GM21447 (cell line): ENCODE results near the gene GP9.

ENCODE experiments used
- ATAC-seq: cut with Tn5 transposase; IDR thresholded peaks from one replicate; pipeline ENCODE4 v1.9.1; 2021; ENCODE audit not compliant: unreplicated experiment

Gene GP9

GRCh38 chr3:129027544-129027880, 33.1 kb upstream of the GP9 start:
- no peak for ATAC-seq

GRCh38 chr3:129028866-129029265, 31.7 kb upstream of the GP9 start:
- no peak for ATAC-seq

GRCh38 chr3:129030611-129031010, 30.0 kb upstream of the GP9 start:
- no peak for ATAC-seq

GRCh38 chr3:129031476-129032215, 28.9 kb upstream of the GP9 start:
- ATAC-seq = no peak

- ATAC-seq = no peak
Observed at GRCh38 chr3:129032716-129033115, 27.9 kb upstream of the GP9 start.

GRCh38 chr3:129033151-129033550, 27.4 kb upstream of the GP9 start:
- no peak for ATAC-seq

GRCh38 chr3:129033633-129034321, 26.8 kb upstream of the GP9 start:
- ATAC-seq = no peak

- no peak for ATAC-seq
Observed at GRCh38 chr3:129034642-129035041, 25.9 kb upstream of the GP9 start.

- ATAC-seq = no peak
Observed at GRCh38 chr3:129035360-129036221, 25.0 kb upstream of the GP9 start.

GRCh38 chr3:129036222-129037092, 24.1 kb upstream of the GP9 start:
- no peak for ATAC-seq

- no peak for ATAC-seq
Observed at GRCh38 chr3:129037093-129037419, 23.5 kb upstream of the GP9 start.

GRCh38 chr3:129038121-129038855, 22.3 kb upstream of the GP9 start:
- no peak for ATAC-seq

GRCh38 chr3:129039271-129040038, 21.1 kb upstream of the GP9 start:
- no peak for ATAC-seq

- ATAC-seq = no peak
Observed at GRCh38 chr3:129040039-129040336, 20.6 kb upstream of the GP9 start.

- no peak for ATAC-seq
Observed at GRCh38 chr3:129040579-129041300, 19.8 kb upstream of the GP9 start.

- no peak for ATAC-seq
Observed at GRCh38 chr3:129045675-129046036, 14.9 kb upstream of the GP9 start.

- ATAC-seq = no peak
Observed at GRCh38 chr3:129046037-129046731, 14.4 kb upstream of the GP9 start.

- no peak for ATAC-seq
Observed at GRCh38 chr3:129046732-129047552, 13.6 kb upstream of the GP9 start.
